OCI-LY3 (cell line): ENCODE results near the gene BCDIN3D.
A peak's percentile ranks its signal among the peaks of the same experiment; 100 is the strongest.

Experiments
- H2AFZ ChIP-seq: fragments of 200-600, 300-600 bp; shearing (Covaris generic); 2 replicates; pipeline ENCODE4 v1.6.0; 2014; ENCODE audit warnings: antibody characterized with exemption, low read depth, low read length
- H3K27ac ChIP-seq: fragments of 200-600, 300-600 bp; sonication (generic); 2 replicates; pipeline ENCODE4 v1.5.1; 2014; ENCODE audit warnings: mild to moderate bottlenecking, low read length, moderate library complexity, mixed read lengths
- H3K27me3 ChIP-seq: fragments of 200-600, 300-600 bp; sonication (generic); 2 replicates; pipeline ENCODE4 v1.6.1; 2014; ENCODE audit warnings: low read depth, low read length, mixed read lengths
- H3K36me3 ChIP-seq: fragments of 200-600, 300-600 bp; sonication (generic); replicated peaks from 2 replicates; pipeline ENCODE3; 2014; ENCODE audit warnings: low read depth, low read length, mixed read lengths
- H3K4me1 ChIP-seq: fragments of 300-600, 200-600 bp; sonication (generic); 2 replicates; pipeline ENCODE4 v1.6.1; 2014; ENCODE audit warnings: low read length, mixed read lengths
- H3K4me2 ChIP-seq: fragments of 200-600, 300-600 bp; sonication (generic); 2 replicates; pipeline ENCODE4 v1.6.1; 2014; ENCODE audit warnings: low read length, mixed read lengths
- H3K4me3 ChIP-seq: fragments of 300-600, 200-600 bp; sonication (generic); 2 replicates; pipeline ENCODE4 v1.5.1; 2014; ENCODE audit warnings: antibody characterized with exemption, mild to moderate bottlenecking, low read length, moderate library complexity
- H3K79me2 ChIP-seq: fragments of 300-600, 200-600 bp; shearing (Covaris generic); 2 replicates; pipeline ENCODE4 v1.6.1; 2014; ENCODE audit warnings: mild to moderate bottlenecking, low read length, mixed read lengths
- H3K9ac ChIP-seq: fragments of 300-600, 200-600 bp; shearing (Covaris generic); 2 replicates; pipeline ENCODE4 v1.6.0; 2014; ENCODE audit warnings: mild to moderate bottlenecking, low read length, moderate library complexity
- H3K9me3 ChIP-seq: fragments of 200-600, 300-600 bp; shearing (Covaris generic); 2 replicates; pipeline ENCODE4 v1.6.1; 2014; ENCODE audit warnings: low read length, mixed read lengths; ENCODE audit not compliant: insufficient read depth
- H4K20me1 ChIP-seq: fragments of 200-600, 300-600 bp; sonication (generic); 2 replicates; pipeline ENCODE4 v1.6.1; 2016; ENCODE audit warnings: low read length, mixed read lengths; ENCODE audit not compliant: insufficient read depth
- EZH2phosphoT487 ChIP-seq: fragments of 200-600 bp; shearing (Covaris generic); IDR thresholded peaks from 2 replicates; pipeline ENCODE4 v1.6.1; 2018; ENCODE audit warnings: antibody characterized with exemption, mixed run types, low read depth
- TF ChIP-seq, protein P1 (sequence below): fragments of 200-600, 300-600 bp; sonication (generic); IDR thresholded peaks from 2 replicates; pipeline ENCODE4 v1.5.1; 2014; ENCODE audit warnings: antibody characterized with exemption, low read length, low read depth

BCDIN3D gene

DNA sequence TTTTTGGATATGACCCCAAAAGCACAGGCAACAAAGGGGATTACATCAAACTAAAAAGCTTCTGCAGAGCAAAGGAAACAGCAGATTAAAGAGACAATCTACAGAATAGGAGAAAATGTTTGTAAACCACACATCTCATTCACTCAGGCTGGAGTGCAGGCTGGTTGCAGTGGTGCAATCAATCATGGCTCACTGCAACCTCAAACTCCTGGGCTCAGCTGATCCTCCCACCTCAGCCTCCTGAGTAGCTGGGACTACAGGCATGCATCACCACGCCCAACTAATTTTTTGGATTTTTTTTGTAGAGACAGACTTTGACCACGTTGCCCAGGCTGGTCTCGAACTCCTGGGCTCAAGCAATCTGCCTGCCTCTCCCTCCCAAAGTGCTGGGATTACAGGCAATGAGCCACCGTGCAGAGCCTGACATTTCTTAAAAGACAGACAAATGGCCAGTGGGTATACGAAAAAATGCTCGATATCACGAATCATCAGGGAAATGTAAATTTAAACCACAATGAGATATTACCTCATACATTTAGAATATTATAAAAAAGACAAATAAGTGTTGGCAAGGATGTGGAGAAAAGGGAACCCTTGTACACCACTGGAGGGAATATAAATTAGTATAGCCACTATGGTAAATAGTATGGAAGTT lies 24.5 kb downstream of the BCDIN3D start:
- no peak overlapping the region for H2AFZ ChIP-seq
- H3K27me3 ChIP-seq, result no peaks in the 10 kb centered on the region
- no peak overlapping the region for H3K9ac ChIP-seq
- peaks cover 14% of the 10 kb centered on the region for H3K4me1 ChIP-seq
- H3K79me2 ChIP-seq, result no peaks in the 10 kb centered on the region
- H3K4me3 ChIP-seq, result no peak overlapping the region
- no peak overlapping the region for H3K27ac ChIP-seq
- no peaks in the 10 kb centered on the region for H4K20me1 ChIP-seq
- H3K9me3 ChIP-seq, result no peaks in the 10 kb centered on the region
- no peaks in the 10 kb centered on the region for H3K36me3 ChIP-seq
- TF ChIP-seq, protein P1, sequence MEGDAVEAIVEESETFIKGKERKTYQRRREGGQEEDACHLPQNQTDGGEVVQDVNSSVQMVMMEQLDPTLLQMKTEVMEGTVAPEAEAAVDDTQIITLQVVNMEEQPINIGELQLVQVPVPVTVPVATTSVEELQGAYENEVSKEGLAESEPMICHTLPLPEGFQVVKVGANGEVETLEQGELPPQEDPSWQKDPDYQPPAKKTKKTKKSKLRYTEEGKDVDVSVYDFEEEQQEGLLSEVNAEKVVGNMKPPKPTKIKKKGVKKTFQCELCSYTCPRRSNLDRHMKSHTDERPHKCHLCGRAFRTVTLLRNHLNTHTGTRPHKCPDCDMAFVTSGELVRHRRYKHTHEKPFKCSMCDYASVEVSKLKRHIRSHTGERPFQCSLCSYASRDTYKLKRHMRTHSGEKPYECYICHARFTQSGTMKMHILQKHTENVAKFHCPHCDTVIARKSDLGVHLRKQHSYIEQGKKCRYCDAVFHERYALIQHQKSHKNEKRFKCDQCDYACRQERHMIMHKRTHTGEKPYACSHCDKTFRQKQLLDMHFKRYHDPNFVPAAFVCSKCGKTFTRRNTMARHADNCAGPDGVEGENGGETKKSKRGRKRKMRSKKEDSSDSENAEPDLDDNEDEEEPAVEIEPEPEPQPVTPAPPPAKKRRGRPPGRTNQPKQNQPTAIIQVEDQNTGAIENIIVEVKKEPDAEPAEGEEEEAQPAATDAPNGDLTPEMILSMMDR, result no peak
- TF ChIP-seq EZH2phosphoT487, result no peak
- H3K4me2 ChIP-seq, result no peak overlapping the region

GRCh38 chr12:49813131-49813530 lies 29.8 kb downstream of the BCDIN3D start:
- Histone ChIP-seq H3K4me2 (no peak overlapping the region), H3K36me3 (no peaks in the 10 kb centered on the region), H3K4me3 (no peak overlapping the region), H4K20me1 (no peaks in the 10 kb centered on the region), H3K79me2 (no peaks in the 10 kb centered on the region), H2AFZ (no peak overlapping the region), H3K27me3 (no peaks in the 10 kb centered on the region), H3K9me3 (no peaks in the 10 kb centered on the region), H3K9ac (no peak overlapping the region), H3K27ac (no peak overlapping the region), H3K4me1 (peaks cover 23% of the 10 kb centered on the region)
- TF ChIP-seq EZH2phosphoT487, result no peak
- TF ChIP-seq, protein P1, result no peak

DNA sequence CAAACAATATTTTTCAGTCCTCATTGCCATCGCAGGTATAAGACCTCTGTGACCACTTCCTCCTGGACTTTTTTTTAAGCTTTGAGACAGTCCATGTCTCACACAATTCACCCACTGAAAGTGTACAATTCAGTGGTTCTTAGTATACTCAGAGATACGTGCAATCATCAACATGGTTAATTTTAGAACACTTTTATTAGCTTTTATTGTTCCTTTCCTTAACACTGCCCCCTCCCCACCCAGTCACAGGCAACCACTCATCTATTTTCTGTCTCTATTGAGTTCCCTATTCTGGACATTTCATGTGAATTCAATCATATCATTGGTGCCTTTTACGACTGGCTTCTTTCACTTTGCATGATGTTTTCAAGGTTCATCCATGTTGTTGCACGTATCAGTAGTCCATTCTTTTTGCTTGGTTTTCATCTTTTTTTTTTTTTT lies 30.9 kb downstream of the BCDIN3D start:
- Histone ChIP-seq H3K4me1 (peaks cover 23% of the 10 kb centered on the region), H3K79me2 (no peaks in the 10 kb centered on the region), H3K36me3 (no peaks in the 10 kb centered on the region), H3K4me3 (0 out of 2 replicates have a peak overlapping the region, but pooled peaks have one; percentile 11), H3K9ac (no peak overlapping the region), H3K4me2 (peak overlapping the region; percentile 46), H3K27ac (no peak overlapping the region), H2AFZ (peak overlapping the region; percentile 63; the same call in 1 of the 2 replicates), H3K27me3 (no peaks in the 10 kb centered on the region), H3K9me3 (no peaks in the 10 kb centered on the region), H4K20me1 (no peaks in the 10 kb centered on the region)
- TF ChIP-seq EZH2phosphoT487, result no peak
- TF ChIP-seq, protein P1, result no peak

DNA sequence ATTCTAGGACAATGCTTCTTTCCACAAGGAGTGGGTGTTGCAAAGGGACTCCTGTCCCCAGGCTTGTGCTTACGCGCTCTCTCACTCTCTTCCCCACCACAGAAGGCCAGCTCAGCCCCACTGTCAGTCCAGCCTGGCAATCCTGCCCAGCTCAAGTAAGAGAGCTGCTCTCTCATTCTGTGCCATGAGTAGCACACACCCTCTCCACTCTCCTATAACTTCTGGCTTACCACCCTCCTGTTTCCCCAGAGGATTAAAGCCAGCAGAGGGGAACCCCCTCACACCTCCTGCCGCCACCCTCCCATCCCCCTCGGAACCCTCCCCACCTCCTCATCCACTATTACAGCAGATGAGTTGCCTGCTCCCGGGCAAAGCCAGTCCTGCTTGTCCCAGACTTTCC lies 31.8 kb downstream of the BCDIN3D start:
- Histone ChIP-seq H3K4me1 (peaks cover 23% of the 10 kb centered on the region), H3K27me3 (no peaks in the 10 kb centered on the region), H3K27ac (no peak overlapping the region)

More for the DNA sequence above, 31.8 kb downstream of the BCDIN3D start:
- TF ChIP-seq, protein P1, result no peak
- no peak for TF ChIP-seq EZH2phosphoT487
- Histone ChIP-seq H4K20me1 (no peaks in the 10 kb centered on the region), H3K9ac (no peak overlapping the region), H2AFZ (no peak overlapping the region), H3K4me3 (0 out of 2 replicates have a peak overlapping the region, but pooled peaks have one; percentile 11), H3K4me2 (peak overlapping the region; percentile 46), H3K36me3 (no peaks in the 10 kb centered on the region), H3K79me2 (no peaks in the 10 kb centered on the region), H3K9me3 (no peaks in the 10 kb centered on the region)
